Tongue (tissue), 2 donors: ENCODE measurements around the gene OSBPL6. TPM values are rescaled to one million over a fixed set of nuclear protein-coding genes. Genes with fewer than 3 reads are reported as not detected.

Experiments
- DNase-seq: peaks from one replicate; pipeline ENCODE4 v3.0.0-alpha.2; 2015
- total RNA-seq: library from RNA; depleted of rRNA; stranded (reverse); fragments of >200 nt; gene quantifications from one replicate; pipeline ENCODE4 v1.2.3, GENCODE V29; 2014

The OSBPL6 gene
- total RNA-seq, 1 donor from 2014 or later = 12.0 TPM

DNA sequence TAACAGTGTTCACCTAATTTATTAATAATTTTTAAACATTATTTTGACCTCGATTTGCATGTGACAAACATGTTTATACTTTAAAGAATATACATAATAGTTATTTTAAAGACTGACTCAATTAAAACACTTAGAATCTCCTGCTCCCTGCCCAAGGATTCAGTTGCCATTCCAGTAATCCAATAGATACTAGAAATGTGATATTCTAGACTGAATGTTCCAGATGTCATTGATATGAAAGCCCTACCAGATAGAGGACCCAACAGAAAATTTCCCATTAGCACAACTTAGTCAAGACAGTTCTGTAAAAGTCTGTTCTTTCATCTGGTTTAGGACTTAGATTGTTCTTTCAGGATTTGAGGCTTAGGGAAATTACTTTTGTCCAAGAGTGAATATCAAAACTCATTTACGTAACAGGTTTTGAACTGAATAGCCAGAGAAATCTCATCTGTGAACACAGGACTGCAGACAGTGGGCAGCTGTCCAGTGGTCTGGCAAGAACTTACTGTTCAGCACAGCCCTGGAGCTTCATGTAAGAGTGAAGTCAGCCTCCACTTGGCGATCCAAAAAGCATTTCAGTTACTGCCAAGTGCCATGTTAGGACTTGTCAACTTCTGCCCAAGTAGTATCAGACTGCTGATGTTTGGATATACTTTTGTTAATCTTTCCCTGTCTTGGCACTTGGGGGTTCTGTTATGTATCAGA lies 77.5 kb downstream of the OSBPL6 start:
- peak; percentile 72 for DNase-seq

DNA sequence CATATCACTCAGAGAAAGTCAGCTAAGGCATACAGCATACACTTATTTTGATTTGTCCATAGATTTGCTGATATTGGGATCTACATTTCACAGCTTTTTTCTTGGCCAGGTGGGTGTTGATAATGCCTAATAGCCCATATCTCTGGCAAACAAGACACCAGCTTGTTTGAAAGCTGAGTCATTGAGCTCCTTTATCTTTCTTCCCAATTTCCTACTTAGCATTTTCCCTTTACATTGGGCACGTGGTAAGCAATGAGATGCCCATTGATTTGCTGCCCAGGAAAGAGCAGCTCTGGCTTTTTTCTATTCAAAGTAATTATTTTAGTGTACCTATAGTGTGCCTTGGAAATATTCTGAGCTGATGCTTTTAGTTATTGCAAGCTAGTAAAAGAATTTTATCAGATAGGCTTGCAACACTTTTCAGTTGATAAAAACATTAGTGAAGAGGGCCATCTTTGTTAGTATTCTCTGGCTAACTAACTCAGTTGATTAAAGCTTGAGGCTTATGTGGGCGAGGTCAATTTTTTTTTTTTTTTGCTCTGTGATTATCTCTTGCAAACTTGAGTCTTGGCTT lies 79.6 kb downstream of the OSBPL6 start:
- no peak for DNase-seq

DNA sequence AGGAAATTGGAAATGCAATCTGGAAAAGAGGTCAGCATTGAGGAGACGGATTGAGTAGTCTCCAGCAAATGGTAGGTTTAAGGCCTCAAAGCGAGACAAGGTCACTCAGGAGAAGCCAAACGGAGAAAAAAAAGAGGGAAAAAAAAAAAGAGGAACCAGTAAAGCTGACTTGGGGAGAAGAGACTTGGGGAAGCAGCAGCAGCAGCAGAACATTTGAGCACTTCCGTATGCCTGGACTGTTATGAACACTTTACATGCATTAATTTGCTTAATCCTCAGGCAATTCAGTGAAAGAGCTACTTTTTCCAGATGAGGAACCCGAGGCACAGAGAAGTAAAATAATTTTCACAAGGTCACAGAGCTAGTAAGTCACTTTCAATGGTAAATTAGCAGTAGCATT lies 81.3 kb downstream of the OSBPL6 start:
- DNase-seq = no peak

DNA sequence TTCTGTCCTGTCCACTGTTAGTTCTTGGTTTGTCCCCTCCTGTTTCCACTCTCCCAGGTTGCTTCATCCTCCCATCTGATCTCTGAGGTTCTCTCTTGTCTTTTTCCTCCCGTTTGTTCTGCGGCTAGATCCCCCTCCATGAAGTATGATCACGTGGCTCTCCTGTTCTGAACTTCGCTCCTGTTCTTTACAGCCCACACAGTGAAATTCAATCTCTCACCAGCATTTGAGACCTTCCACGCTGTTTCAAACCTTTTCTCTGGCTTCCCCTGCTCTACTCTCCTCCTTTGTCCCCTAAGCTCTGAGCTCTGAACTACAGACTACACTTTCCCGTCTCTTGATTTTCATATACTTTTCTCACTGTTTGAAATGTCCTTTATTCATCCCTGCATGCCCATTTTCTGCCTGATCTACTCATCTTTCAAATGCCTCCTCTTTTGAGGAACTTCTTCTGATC lies 83.5 kb downstream of the OSBPL6 start:
- peak; percentile 28 for DNase-seq

DNA sequence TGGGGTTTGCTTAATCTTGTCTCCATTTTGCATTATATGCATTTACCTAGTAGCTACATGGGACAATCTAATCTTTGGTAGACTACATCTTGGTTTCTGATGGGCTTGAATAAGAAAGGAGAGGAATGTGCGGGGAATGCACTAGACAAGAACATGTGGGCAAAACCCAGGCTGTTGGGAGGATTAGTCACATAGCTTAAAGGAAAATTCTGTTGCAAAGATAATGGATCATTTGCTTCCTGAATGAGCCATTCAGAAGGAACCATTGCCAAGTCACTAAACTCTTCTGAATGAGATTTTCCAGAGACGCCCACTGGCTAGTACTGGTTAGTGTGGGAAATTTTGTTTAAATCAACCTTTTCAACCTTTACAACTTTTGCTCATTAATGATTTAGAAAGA lies 84.8 kb downstream of the OSBPL6 start:
- DNase-seq = peak; percentile 38

DNA sequence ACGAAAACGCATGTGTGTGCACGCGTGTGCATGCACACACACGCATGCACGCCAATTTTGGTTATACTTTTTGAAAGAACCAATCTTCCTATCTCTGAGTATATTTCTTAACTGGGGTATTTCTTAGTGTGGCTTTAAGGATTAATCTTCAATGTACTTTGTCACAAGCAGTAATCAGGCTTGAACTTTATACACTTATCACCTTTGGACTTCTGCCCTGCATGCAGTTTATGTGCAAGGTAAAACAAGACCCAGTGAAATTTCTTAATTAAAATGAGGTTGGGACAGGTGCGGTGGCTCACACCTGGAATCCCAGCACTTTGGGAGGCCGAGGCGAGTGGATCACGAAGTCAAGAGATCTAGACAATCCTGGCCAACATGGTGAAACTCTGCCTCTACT lies 85.3 kb downstream of the OSBPL6 start:
- DNase-seq = no peak

DNA sequence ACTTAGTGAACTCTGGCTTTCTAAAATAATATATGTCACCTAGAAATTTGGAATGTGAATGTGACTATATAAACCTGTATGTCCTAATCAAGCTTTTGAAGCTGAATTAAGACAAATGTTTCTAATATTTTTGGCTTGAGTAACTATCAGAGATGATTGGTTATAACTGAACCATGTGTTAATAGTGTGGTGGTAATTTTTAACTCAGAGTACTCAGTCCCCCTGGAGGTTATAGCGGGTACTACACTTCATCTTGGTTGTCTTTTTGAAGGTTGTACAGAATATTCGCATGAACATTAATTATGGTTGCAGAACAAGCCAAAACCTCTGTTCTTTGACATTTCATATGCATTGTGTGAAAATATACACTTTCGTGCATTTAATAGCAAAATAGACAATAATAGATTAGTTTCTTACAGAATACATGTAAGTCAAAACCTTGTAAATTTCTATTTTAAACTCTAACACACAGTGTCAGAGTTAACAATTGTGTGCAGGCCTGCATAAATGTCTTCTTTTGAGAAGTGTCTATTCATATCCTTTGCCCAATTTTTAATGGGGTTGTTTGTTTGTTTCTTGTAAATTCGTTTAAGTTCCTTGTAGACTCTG lies 86.0 kb downstream of the OSBPL6 start:
- peak; percentile 62 for DNase-seq

DNA sequence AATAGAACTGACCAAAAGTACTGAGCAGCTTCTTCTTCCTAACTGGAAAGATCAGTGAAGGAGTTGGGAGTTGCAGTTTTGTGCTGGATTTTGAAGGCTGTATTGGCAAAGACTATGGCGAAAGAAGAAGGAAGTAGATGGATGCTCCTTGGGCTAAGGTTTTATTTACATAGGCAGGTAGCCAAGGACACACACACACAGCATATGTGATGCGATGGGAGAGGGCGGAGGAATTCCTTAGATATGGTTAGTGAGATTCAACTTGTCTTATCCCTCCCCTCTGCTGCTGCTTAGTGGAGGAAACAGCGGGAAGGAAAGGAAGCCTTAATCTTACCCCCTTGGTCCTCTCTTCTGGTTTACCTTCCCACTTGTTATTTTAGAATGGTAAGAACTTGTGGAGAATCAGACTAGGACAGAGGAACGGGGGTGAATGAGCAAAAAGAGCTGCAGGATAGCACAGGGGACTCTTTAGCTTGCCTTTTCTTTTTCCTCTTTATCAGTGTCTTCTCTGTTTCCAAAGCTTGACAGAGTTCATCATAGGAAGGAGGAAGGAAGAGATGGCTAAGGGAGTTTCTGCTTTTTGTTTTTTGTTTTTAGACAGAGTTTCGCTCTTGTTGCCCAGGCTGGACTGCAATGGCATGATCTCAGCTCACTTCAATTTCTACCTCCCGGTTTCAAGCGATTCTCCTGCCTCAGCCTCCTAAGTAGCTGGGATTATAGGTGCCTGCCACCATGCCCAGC lies 87.9 kb downstream of the OSBPL6 start:
- no peak for DNase-seq

DNA sequence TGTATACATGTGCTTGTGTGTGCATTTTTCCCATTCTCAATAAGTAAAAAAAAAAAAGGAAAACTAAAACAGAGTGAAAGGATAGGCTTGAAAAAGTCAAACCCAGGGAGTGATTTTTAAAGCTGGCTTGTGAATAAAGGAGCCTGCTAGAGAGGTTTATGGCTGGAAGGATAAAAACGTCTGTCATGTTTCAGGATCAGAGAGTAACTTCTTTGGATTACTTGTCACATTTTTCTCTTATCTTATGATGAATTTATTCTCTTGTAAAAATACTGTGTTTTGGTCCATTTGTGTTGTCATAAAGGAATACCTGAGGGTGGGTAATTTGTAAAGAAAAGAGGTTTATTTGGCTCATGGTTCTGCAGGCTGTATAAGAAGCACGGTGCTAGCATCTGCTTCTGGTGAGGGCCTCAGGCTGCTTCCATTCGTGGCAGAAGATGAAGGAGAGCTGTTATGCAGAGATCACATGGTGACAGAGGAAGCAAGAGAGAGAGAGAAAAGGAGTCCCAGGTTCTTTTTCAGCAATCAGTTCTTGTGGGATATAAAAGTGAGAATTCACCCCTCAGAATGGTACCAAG lies 89.1 kb downstream of the OSBPL6 start:
- DNase-seq = no peak

DNA sequence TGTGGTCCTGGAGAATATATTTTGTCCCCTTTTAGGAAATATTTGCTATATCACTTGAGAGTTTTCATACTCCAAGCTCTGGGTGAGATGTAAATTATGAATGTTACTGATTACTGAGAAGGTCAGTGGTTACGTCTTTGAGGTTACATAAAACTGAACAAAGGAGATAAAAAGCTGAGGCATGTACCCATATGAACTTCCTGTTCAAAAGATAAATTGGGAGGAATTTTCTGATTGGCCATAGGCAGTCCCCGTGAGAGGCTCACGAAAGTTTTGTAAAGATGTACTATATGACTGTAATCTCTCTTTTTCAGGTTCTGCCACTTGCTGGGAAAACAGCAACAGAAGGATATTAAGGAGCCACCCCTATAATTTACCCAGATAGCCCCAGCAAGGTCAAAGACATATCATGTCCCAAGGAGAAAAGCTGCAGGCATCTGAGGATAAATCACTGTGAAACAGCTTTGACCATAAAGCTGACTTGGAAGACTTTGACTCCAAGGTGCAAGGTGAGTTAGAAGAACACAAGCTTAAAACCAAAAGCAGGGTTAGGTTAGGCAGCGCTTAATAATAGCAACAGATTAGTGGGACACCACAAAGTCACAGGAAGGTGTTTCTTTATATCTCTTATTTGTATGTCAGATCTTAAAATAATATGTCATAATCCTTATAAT lies 90.4 kb downstream of the OSBPL6 start:
- DNase-seq = no peak

DNA sequence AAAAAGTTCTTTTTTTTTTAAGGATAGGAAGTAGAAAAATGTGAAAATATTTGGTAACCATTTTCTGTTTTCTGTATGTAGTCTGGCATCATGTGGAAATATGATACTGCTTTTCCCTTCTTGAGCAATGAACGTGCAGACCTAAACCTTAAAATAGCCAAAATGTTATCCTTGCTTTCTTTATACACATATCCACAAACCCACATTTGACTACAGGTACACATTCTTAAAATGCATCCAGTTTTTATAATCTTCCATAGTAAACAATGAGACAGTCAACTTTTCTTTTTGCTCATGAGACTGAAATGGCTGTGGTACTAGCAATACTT lies 90.9 kb downstream of the OSBPL6 start:
- no peak for DNase-seq

DNA sequence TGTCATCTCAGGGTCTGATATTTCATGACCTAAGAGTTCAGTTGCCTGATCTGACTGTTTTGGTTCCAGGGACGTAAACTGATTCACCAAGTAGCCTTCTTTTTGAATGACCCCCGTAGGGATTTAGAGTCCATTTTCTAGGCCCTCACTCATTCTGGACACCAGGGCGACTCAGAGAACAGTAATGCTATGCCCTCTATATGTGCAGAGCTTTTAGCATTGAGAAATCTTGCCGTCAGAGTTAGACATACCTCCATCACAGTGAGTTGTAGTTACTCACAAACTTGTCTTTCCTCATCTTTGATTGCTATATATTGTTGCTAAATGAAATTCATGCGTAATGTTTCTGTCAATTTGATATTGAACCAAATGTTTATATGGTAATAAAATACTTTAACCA lies 92.3 kb downstream of the OSBPL6 start:
- no peak for DNase-seq

DNA sequence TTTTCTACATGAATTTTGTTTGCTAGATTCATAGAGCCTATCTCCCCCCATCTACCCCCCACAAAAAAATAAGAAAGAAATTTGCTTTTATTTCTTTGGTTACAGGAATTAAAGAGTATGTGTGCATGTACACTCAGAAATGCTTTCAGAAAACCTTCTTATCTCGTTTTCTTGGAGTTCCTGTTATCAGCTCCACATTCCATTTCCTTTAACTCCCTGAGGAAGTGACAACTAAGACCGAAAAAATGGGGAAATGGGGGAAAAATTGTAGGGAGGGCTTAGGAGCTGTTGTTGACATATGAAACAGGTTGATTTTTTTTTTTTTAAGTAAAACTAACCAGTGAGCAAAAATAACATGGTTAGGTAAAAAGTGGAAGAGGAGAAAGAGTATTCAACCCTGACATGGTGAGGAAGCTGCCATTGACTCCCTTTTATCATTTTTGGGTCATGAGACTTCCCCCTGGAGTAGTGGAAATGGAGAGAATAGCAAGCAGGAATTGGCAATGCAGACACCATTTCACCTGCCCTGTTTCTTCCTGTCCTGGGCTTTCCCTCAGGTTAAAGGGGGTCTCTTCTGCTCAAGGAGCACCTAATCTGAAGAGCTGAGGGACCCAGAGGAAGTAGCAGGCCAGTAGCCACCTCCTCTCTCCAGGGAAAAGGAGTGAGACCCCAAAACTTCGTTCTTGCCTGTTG lies 93.5 kb downstream of the OSBPL6 start:
- no peak for DNase-seq

DNA sequence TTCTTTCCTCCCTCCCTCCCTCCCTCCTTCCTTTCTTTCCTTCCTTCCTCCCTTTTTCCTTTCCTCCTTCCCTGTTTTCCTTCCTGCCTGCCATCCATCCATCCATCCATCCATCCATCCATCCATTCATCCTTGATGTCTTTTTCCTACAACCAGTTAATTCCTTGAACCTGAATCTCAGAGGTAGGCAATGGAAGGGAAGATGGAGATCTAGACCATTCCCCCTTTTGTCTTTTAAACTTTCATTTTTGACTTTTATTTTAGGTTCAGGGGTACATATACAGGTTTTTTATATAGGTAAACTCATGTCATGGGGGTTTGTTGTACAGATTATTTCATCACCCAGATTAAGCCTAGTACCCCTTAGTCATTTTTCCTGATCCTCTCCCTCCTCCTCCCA lies 97.4 kb downstream of the OSBPL6 start:
- no peak for DNase-seq

DNA sequence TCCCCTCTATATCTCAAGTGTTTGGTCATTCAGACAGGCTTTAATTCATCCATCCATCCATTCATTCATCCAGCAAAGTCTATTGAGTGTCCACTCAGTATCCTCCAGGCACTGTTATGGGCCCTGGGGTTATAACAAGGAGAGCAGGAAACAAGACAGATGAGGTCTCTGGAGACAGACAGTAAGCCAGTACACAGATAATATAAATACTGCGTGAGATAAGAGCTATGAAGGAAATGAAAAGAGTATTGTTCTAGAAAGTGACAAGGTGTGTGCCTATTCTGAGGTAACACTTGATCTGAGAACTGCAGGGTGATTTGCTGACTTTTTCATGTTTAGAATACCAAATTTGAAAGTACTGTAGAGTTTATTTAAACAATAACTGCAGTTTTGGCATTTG lies 98.3 kb downstream of the OSBPL6 start:
- DNase-seq = no peak

DNA sequence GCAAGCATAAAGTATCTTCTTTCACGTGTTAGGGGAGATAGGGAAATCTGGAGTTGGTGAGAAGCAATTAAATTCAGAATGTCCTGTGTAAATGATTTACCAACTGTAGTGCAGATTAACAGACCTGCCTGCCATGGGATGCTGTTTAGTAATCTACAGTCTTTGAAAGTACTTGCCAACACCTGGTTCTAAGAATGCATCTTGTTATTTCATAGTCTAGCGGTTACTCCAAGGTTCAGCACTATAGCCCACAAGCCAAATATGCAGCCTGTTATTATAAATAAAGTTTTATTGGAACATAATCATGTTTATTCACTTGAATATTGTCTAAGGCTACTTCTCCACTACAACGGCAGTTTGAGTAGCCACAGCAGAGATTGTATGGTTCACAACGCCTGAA lies 100.8 kb downstream of the OSBPL6 start:
- DNase-seq = no peak

DNA sequence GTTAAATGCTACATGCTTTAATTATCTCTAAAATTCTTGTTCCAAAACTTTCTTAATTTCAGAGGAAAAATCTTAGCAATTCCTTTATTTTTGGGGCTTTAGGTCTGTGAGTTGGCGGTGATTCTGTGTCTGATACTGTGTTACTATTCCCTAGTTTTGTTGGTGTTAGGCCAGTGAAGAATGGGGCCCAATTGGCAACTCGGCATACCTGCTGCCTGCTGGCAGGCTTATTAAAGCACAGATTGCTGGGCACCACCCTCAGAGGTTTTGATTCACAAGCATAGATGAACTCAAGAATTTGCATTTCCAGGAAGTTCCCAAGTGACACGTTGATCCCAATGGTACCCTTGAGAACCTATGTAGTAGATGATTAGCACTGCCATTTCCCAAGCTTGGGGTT lies 101.6 kb downstream of the OSBPL6 start:
- DNase-seq = no peak

DNA sequence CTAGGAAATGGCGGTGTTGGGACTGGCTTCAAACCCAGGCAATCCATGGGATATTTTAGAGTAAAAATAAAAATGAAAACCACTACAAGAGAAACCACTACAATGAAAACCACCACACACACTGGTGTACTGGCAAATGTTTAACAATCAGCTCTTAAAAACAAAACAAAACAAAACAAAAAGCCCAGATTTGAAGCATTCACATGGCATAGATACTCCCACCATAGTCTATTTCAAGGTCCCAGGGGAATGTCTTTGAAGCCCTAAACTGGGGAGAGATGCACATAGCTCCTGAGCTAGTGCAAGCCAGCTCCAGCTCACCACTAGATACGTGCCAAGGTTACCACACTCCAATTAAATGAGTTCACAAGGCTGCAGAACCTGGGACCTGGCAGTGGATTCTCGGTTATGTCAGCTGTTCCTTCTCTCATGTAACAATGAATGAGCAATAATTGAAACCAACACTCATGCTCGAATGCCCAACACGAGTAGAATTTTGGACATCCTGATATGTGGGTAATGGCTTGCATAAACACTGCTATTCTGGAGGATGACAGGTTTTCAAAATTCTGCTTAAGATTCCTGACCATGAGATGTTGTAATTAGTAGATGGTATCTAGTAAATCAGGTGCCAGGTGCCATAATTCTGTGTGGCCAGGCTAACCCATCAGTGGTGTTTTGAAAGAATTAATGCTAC lies 102.2 kb downstream of the OSBPL6 start:
- no peak for DNase-seq

DNA sequence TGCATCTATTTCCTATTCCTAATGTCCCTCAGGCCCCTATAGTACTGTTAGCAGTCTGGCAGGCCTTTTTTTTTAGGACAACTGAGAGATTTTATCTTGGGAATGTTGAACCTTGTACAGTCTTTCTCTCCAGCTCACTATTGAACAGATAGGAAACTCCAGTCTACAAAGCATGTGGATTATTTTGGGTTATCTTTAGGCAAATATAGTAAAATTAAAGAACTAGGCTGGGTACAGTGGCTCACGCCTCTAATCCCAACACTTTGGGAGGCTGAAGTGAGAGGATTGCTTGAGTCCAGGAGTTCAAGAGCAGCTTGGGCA lies 102.7 kb downstream of the OSBPL6 start:
- no peak for DNase-seq

DNA sequence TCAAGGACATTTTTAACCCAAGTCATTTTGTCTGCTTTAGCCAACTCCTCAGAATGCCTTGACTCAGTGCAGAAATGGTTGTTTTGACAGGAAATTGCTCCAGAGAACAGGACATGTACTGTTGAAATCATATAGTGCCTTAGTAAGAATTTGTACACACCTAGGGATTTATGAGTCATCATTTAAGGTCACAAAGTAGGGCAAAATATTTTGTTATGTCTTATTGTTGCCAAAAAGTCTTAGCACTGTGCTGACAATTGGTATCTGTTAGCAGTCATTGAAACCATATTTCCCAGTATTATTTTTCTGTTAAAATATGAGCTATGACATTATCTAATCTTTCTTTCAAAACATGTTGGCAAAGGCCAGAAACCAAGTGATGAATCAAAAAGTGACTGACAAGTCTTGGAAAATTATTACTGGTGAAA lies 104.5 kb downstream of the OSBPL6 start:
- no peak for DNase-seq

DNA sequence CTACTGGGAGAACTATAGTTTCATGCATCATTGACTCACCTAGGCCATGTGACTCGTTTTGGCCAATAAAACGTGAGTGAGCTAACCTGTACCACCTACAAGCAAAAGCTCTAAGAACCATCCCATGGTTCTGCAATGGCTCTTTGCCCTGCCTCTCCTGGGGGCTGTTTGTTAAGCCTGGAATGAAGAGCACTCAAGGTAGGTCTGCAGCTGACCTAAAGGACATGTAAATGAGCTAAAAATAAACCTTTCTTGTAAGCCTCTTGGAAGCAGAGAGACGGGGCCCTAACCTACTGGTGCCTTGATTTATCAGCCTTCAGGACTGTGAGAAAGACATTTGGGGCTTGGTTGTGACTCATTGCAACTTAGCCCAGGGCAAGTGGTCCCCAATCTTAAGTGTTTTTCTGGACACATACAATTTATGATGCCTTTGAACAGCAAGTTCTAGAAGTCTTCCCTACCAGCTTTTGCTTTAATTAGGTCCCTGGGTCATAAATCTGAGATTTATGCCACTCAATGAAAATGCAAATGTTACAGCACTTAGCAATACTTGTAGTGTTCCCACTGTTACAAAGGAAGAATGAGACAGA lies 107.4 kb downstream of the OSBPL6 start:
- no peak for DNase-seq
